Activated CD8-positive, alpha-beta memory T cell treated with anti-CD3 and anti-CD28 coated beads, Interleukin-2, amount 10 ng/mL, durations not matched to agents 7 days and 5 days (primary cell): ENCODE measurements around the gene EFHD1. TPM values are rescaled to one million over a fixed set of nuclear protein-coding genes. Genes with fewer than 3 reads are reported as not detected.
"Not testable (repeated sequence)": the region's sequence is repeated elsewhere in the genome, so short reads cannot be mapped to it uniquely, and the experiment has no call there.

Experiments
- ATAC-seq: fragments of 150-1000 bp; cut with Tn5 transposase; one replicate; pipeline ENCODE4 v1.10.0; 2021; ENCODE audit warnings: moderate library complexity
- CTCF ChIA-PET: fragments of 350-600 bp; sonication (Branson Sonifier 250); formaldehyde crosslinking; loops from one replicate; lab custom pipeline; 2021; ENCODE audit warnings: antibody characterized with exemption; lab: Charles Lee
- DNase-seq: peaks from one replicate; pipeline ENCODE4 v3.0.0-alpha.2; 2020
- H3K27ac Mint-ChIP-seq: one replicate; pipeline ENCODE4 v1.8.0; 2021; ENCODE audit warnings: mild to moderate bottlenecking, mixed read lengths
- H3K27me3 Mint-ChIP-seq: one replicate; pipeline ENCODE4 v1.8.0; 2021; ENCODE audit warnings: mixed read lengths
- H3K36me3 Mint-ChIP-seq: one replicate; pipeline ENCODE4 v1.8.0; 2021; ENCODE audit warnings: mild to moderate bottlenecking, mixed read lengths
- H3K4me1 Mint-ChIP-seq: one replicate; pipeline ENCODE4 v1.8.0; 2021; ENCODE audit warnings: mixed read lengths
- H3K4me3 Mint-ChIP-seq: one replicate; pipeline ENCODE4 v1.8.0; 2021; ENCODE audit warnings: mild to moderate bottlenecking, moderate library complexity, mixed read lengths
- H3K9me3 Mint-ChIP-seq: one replicate; pipeline ENCODE4 v1.8.0; 2022; ENCODE audit warnings: low read depth, mixed read lengths
- total RNA-seq, 2 experiments: library from RNA; stranded (reverse); gene quantifications; one replicate each; pipeline ENCODE4 v1.2.3, GENCODE V29; 2021

Gene EFHD1
- total RNA-seq, 2 experiments from 2014 or later, result 0.23 to 1.4 TPM

GRCh38 chr2:232697059-232697806 lies 63.8 kb downstream of the EFHD1 start, which contains the start of gene GIGYF2:
GIGYF2 (plus strand) TSS chr2:232697331; CDS start chr2:232735198, 37,867 bp downstream.
- peaks cover 36% of the 10 kb centered on the region for H3K4me1 Mint-ChIP-seq
- peak within 1 kb of the TSS; percentile 99 for H3K4me3 Mint-ChIP-seq
- no peaks in the 10 kb centered on the region for H3K27me3 Mint-ChIP-seq
- ATAC-seq, result peak; percentile 92
- H3K9me3 Mint-ChIP-seq, result no peaks in the 10 kb centered on the region
- H3K27ac Mint-ChIP-seq, result peak within 1 kb of the TSS; percentile 80
- CTCF ChIA-PET, result no interaction called here
- DNase-seq, result peak; percentile 96
- H3K36me3 Mint-ChIP-seq, result peaks cover 26% of the 10 kb centered on the region

DNA sequence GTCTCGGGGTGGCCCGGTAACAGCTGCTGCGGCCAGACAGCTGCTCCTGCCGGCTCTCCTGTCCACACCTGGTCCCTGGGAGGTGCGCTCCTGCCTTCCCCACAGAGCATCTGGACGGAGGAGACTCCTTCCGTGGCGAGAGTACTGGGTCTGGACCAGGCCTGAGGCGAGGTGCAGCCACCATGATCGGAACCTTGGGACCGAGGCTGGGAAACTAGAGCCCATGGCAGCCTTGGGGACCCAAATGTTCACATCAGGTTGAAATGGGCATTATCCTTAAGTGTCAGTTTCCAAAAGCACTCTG lies 64.4 kb downstream of the EFHD1 start:
- no peak for ATAC-seq
- no peak for DNase-seq
- Mint-ChIP-seq H3K9me3 (no peaks in the 10 kb centered on the region), H3K4me3 (peak overlapping the region; percentile 99), H3K4me1 (peaks cover 36% of the 10 kb centered on the region), H3K27me3 (no peaks in the 10 kb centered on the region), H3K27ac (peak overlapping the region; percentile 80), H3K36me3 (peaks cover 29% of the 10 kb centered on the region)
- CTCF ChIA-PET, result no interaction called here

DNA sequence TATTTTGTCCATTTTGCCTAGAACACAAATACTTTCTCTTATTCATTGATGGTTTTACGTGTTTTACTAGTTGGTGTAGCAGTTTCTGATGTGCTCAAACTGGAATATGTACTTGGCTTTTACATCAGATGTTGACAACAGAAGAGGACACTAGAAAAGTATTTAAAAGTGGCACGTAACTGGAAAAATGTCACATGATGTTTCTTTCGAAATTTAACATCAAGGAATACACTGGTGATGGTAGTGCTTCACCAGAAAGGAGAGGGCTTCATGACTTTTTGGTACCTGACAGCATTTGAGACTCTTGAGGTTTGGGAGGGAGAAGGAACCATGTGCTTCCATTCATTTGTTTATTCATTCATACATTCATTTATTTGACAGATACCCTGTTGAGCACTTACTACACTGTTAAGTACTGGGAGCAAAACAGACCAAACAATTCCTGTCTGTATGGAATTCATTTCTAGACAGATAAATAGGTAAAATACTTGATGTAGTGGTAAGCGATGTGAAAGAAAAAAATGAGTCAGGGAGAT lies 65.2 kb downstream of the EFHD1 start:
- H3K4me3 Mint-ChIP-seq, result peak overlapping the region; percentile 99
- CTCF ChIA-PET, result no interaction called here
- H3K36me3 Mint-ChIP-seq, result peaks cover 31% of the 10 kb centered on the region
- H3K27me3 Mint-ChIP-seq, result no peaks in the 10 kb centered on the region
- H3K27ac Mint-ChIP-seq, result peak overlapping the region; percentile 63
- H3K4me1 Mint-ChIP-seq, result peaks cover 38% of the 10 kb centered on the region
- peak; percentile 14 for DNase-seq
- no peak for ATAC-seq
- H3K9me3 Mint-ChIP-seq, result no peaks in the 10 kb centered on the region

DNA sequence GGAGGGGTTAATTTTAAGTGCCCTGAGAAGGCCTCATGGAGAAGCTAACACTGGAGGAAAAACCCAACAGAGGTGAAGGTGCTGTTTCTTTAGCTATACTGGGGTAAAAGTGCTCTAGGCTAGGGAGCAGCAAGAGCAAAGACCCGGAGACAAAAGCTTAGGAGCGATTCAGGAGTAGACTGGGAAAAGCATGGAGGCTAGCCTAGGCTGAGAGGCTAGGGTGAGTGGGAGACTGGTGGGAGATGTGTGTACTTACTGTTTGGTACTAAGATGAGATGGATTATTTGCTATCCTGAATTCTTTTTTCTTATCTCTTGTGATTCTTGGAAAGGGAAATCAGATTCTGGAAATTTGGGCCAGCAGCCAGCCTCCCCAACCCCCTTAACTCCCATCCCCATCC lies 65.7 kb downstream of the EFHD1 start:
- Mint-ChIP-seq H3K36me3 (peaks cover 35% of the 10 kb centered on the region), H3K9me3 (no peaks in the 10 kb centered on the region), H3K27ac (no peak overlapping the region), H3K27me3 (no peaks in the 10 kb centered on the region), H3K4me3 (peak overlapping the region; percentile 99), H3K4me1 (peaks cover 38% of the 10 kb centered on the region)
- ATAC-seq (no peak), DNase-seq (no peak)
- CTCF ChIA-PET, result no interaction called here

GRCh38 chr2:232700154-232700553 lies 66.8 kb downstream of the EFHD1 start:
- Mint-ChIP-seq H3K4me1 (peaks cover 38% of the 10 kb centered on the region), H3K27ac (no peak overlapping the region), H3K9me3 (no peaks in the 10 kb centered on the region), H3K4me3 (peak overlapping the region; percentile 14), H3K27me3 (no peaks in the 10 kb centered on the region), H3K36me3 (peaks cover 42% of the 10 kb centered on the region)
- DNase-seq (no peak), ATAC-seq (no peak)
- CTCF ChIA-PET, result interaction anchor here (1.0 kb wide), 1 partner anchor 19 kb away, joined by 3 read pairs; no protein-coding TSS in a partner anchor

- peaks cover 35% of the 10 kb centered on the region for H3K36me3 Mint-ChIP-seq
- no peak overlapping the region for H3K4me3 Mint-ChIP-seq
- H3K27ac Mint-ChIP-seq, result no peak overlapping the region
- H3K9me3 Mint-ChIP-seq, result no peaks in the 10 kb centered on the region
- peaks cover 2% of the 10 kb centered on the region for H3K4me1 Mint-ChIP-seq
- CTCF ChIA-PET, result no interaction called here
- H3K27me3 Mint-ChIP-seq, result no peaks in the 10 kb centered on the region
- DNase-seq (no peak), ATAC-seq (no peak)
These were observed 73.7 kb downstream of the EFHD1 start for GRCh38 chr2:232707076-232707475.

- no peaks in the 10 kb centered on the region for H3K27me3 Mint-ChIP-seq
- ATAC-seq, result no peak
- no peak overlapping the region for H3K4me3 Mint-ChIP-seq
- DNase-seq, result no peak
- no peaks in the 10 kb centered on the region for H3K9me3 Mint-ChIP-seq
- H3K27ac Mint-ChIP-seq, result no peak overlapping the region
- H3K36me3 Mint-ChIP-seq, result peaks cover 44% of the 10 kb centered on the region
- CTCF ChIA-PET, result no interaction called here
- H3K4me1 Mint-ChIP-seq, result peaks cover 6% of the 10 kb centered on the region
These were observed 80.1 kb downstream of the EFHD1 start for GRCh38 chr2:232713505-232713904.

GRCh38 chr2:232714969-232715368 lies 81.6 kb downstream of the EFHD1 start:
- no peak for ATAC-seq
- CTCF ChIA-PET, result no interaction called here
- Mint-ChIP-seq H3K27ac (no peak overlapping the region), H3K27me3 (no peaks in the 10 kb centered on the region), H3K4me1 (peaks cover 9% of the 10 kb centered on the region), H3K9me3 (peaks cover 2% of the 10 kb centered on the region), H3K4me3 (no peak overlapping the region), H3K36me3 (peaks cover 56% of the 10 kb centered on the region)
- DNase-seq, result no peak

GRCh38 chr2:232720056-232720455 lies 86.7 kb downstream of the EFHD1 start:
- CTCF ChIA-PET, H3K27me3 Mint-ChIP-seq: not testable (repeated sequence)

DNA sequence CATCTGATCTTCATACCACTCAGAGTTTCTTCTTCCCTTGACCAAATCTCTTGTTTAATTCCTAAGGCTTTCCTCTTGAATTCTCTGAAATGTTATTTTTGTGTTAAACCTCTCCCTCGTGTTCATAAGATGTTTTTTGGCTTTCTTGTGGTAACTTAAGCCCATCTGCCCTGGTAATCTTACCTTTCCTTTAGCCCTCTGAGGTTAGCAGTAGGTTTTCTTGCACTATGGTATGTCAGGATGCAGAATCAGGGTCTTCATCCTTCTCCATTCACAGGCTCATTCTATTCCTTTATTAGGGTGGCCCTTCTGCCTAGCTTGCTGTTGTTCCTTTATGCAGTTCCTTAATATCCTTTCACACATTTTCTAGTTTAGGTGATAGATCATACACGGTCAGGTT lies 87.9 kb downstream of the EFHD1 start:
- Mint-ChIP-seq H3K27me3 (no peaks in the 10 kb centered on the region), H3K4me3 (peak overlapping the region; percentile 13), H3K4me1 (peaks cover 25% of the 10 kb centered on the region), H3K27ac (peak overlapping the region; percentile 79), H3K9me3 (peaks cover 3% of the 10 kb centered on the region), H3K36me3 (peaks cover 65% of the 10 kb centered on the region)
- ATAC-seq (peak; percentile 27), DNase-seq (no peak)
- CTCF ChIA-PET, result no interaction called here

More at GRCh38 chr2:232720056-232720455, 86.7 kb downstream of the EFHD1 start:
- H3K9me3 Mint-ChIP-seq, H3K4me3 Mint-ChIP-seq, H3K27ac Mint-ChIP-seq, DNase-seq, ATAC-seq: not testable (repeated sequence)
- peaks cover 28% of the 10 kb centered on the region for H3K4me1 Mint-ChIP-seq
- peaks cover 64% of the 10 kb centered on the region for H3K36me3 Mint-ChIP-seq

DNA sequence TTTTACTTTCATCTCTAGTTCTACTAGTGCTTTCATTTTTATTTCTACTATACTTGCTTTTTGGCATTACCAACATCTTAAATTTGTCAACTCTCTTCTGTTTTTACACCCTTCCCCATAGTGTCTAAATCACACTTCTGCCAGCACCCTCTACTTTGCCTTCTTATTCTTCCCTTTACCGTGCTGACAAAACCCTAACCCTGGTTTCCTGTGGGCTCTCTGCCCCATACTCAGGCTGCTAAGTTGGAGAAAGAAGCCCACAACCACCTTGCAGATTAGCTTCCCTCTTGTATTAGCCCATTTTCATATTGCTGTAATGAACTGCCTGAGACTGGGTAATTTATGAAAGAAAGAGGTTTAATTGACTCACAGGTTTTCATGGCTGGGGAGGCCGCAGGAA lies 88.5 kb downstream of the EFHD1 start:
- Mint-ChIP-seq H3K9me3 (peaks cover 3% of the 10 kb centered on the region), H3K4me3 (peak overlapping the region; percentile 13), H3K27ac (peak overlapping the region; percentile 79), H3K27me3 (no peaks in the 10 kb centered on the region), H3K36me3 (peaks cover 60% of the 10 kb centered on the region), H3K4me1 (peaks cover 24% of the 10 kb centered on the region)
- CTCF ChIA-PET, result no interaction called here
- DNase-seq (no peak), ATAC-seq (peak; percentile 54)

DNA sequence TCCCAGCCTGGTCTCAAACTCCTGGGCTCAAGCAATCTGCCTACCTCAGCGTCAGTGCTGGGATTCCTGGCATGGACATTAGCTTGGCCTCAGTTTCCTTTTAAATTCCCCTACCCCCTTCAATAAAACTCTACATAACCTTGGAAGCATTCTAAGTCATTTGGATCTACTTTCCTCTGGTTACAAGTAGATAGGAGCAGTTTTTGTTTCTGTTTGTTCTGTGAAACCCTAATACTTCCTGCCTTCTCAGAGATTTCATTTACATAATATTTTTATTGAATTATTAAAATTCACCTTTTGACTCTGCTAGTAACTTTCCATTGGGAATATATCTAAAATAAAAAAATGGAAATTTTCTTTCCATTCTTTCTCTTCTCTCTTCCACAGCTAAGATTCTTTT lies 89.6 kb downstream of the EFHD1 start:
- Mint-ChIP-seq H3K27ac (peak overlapping the region; percentile 63), H3K36me3 (peaks cover 54% of the 10 kb centered on the region), H3K4me3 (no peak overlapping the region), H3K4me1 (peaks cover 34% of the 10 kb centered on the region), H3K27me3 (no peaks in the 10 kb centered on the region), H3K9me3 (peaks cover 3% of the 10 kb centered on the region)
- CTCF ChIA-PET, result interaction anchor here (0.9 kb wide), 3 partner anchors 26 to 111 kb away, joined by 3 to 4 read pairs (median 3); no protein-coding TSS in a partner anchor
- no peak for DNase-seq
- ATAC-seq, result no peak

DNA sequence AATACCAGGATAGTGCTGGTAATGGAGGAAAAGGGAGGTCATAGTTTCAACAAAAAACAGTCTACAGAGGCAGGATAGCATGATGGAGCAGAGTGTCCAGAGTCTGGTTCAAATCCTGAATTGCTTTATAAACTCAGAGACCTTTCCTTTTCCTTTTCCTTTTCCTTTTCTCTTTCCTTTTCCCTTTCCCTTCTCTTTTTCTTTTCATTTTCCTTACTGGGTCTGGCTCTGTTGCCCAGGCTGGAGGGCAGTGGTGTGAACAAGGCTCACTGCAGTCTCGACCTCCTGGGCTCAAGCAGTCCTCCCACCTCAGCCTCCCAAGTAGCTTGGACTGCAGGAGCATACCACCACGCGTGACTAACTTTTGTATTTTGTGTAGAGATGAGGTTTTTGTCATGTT lies 95.4 kb downstream of the EFHD1 start:
- DNase-seq (no peak), ATAC-seq (no peak)
- Mint-ChIP-seq H3K36me3 (peaks cover 39% of the 10 kb centered on the region), H3K4me3 (no peak overlapping the region), H3K9me3 (no peaks in the 10 kb centered on the region), H3K4me1 (peaks cover 16% of the 10 kb centered on the region), H3K27me3 (no peaks in the 10 kb centered on the region), H3K27ac (no peak overlapping the region)
- CTCF ChIA-PET, result interaction anchor here (1.3 kb wide), 1 partner anchor 326 kb away, joined by 3 read pairs; no protein-coding TSS in a partner anchor

- H3K27me3 Mint-ChIP-seq, result no peaks in the 10 kb centered on the region
- H3K4me3 Mint-ChIP-seq, result no peak overlapping the region
- DNase-seq (no peak), ATAC-seq (no peak)
- peaks cover 16% of the 10 kb centered on the region for H3K4me1 Mint-ChIP-seq
- CTCF ChIA-PET, result no interaction called here
- peaks cover 29% of the 10 kb centered on the region for H3K36me3 Mint-ChIP-seq
- no peak overlapping the region for H3K27ac Mint-ChIP-seq
- H3K9me3 Mint-ChIP-seq, result no peaks in the 10 kb centered on the region
These were observed 98.1 kb downstream of the EFHD1 start for GRCh38 chr2:232731470-232731869.
